GM10248 (cell line): ENCODE data around the gene LEF1.

Experiments
- CTCF ChIA-PET: fragments of 300-600 bp; sonication (Branson Sonifier 250); formaldehyde crosslinking; extraction: SDS; loops from one replicate; lab custom pipeline; 2021; ENCODE audit warnings: antibody characterized with exemption; lab: Yijun Ruan, JAX
- POLR2A ChIA-PET: fragments of 350-650 bp; sonication (Branson Sonifier 250); formaldehyde crosslinking; extraction: SDS; loops from one replicate; lab custom pipeline; 2020; ENCODE audit warnings: antibody characterized with exemption; lab: Yijun Ruan, JAX
- DNase-seq: peaks from one replicate; pipeline ENCODE4 v3.0.0; 2012; ENCODE audit errors: extremely low spot score
- TF ChIP-seq, protein P1 (sequence below): IDR thresholded peaks from 2 replicates; pipeline ENCODE4 v1.5.1; 2012; ENCODE audit warnings: mild to moderate bottlenecking, low read depth; ENCODE audit errors: extremely low read depth, missing control alignments, control extremely low read depth

LEF1 gene

GRCh38 chr4:108007984-108008383 lies 160.7 kb downstream of the LEF1 start:
- POLR2A ChIA-PET: no interaction called here
- TF ChIP-seq, protein P1, sequence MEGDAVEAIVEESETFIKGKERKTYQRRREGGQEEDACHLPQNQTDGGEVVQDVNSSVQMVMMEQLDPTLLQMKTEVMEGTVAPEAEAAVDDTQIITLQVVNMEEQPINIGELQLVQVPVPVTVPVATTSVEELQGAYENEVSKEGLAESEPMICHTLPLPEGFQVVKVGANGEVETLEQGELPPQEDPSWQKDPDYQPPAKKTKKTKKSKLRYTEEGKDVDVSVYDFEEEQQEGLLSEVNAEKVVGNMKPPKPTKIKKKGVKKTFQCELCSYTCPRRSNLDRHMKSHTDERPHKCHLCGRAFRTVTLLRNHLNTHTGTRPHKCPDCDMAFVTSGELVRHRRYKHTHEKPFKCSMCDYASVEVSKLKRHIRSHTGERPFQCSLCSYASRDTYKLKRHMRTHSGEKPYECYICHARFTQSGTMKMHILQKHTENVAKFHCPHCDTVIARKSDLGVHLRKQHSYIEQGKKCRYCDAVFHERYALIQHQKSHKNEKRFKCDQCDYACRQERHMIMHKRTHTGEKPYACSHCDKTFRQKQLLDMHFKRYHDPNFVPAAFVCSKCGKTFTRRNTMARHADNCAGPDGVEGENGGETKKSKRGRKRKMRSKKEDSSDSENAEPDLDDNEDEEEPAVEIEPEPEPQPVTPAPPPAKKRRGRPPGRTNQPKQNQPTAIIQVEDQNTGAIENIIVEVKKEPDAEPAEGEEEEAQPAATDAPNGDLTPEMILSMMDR: no peak
- CTCF ChIA-PET: no interaction called here
- DNase-seq: no peak

DNA sequence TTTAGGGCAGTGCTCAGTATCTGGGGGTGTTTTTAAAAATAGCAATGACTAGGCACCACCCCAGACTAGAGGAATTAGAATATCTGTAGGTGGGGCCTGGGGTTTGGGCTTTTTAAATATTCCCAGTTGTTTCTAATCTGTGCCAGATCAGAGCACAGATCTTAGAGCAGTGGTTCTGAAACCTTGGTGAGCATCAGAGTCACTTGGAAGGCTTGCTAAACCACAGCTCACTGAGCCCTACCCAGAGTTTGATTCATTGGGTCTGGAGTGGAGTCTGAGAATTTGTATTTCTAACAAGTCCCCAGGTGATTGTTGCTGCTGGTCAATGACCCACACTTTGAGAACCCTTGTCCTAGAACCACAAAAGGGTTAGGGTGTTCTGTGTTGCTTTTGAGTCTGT lies 162.4 kb downstream of the LEF1 start:
- TF ChIP-seq, protein P1: no peak
- DNase-seq: no peak
- ChIA-PET POLR2A (no interaction called here), CTCF (interaction anchor here (1.7 to 2.3 kb wide), 4 partner anchors 10 to 24 kb away, joined by 3 to 15 read pairs (median 6); no protein-coding TSS in a partner anchor)

GRCh38 chr4:108005807-108006206 lies 162.9 kb downstream of the LEF1 start:
- CTCF ChIA-PET: interaction anchor here (1.7 to 2.3 kb wide), 4 partner anchors 9 to 24 kb away, joined by 3 to 15 read pairs (median 6); no protein-coding TSS in a partner anchor

GRCh38 chr4:108004646-108005045 lies 164.1 kb downstream of the LEF1 start:
- TF ChIP-seq, protein P1: no peak
- POLR2A ChIA-PET: no interaction called here
- no peak for DNase-seq
- CTCF ChIA-PET: interaction anchor here (1.0 to 4.0 kb wide), 3 partner anchors 11 to 568 kb away, joined by 3 to 24 read pairs (median 5); no protein-coding TSS in a partner anchor

More at GRCh38 chr4:108005807-108006206, 162.9 kb downstream of the LEF1 start:
- no peak for DNase-seq
- TF ChIP-seq, protein P1: no peak
- POLR2A ChIA-PET: no interaction called here

- ChIA-PET POLR2A (no interaction called here), CTCF (interaction anchor here (1.0 to 4.0 kb wide), 3 partner anchors 10 to 568 kb away, joined by 3 to 24 read pairs (median 5); no protein-coding TSS in a partner anchor)
- TF ChIP-seq, protein P1: no peak
- no peak for DNase-seq
These were observed 164.7 kb downstream of the LEF1 start for GRCh38 chr4:108003982-108004515.

GRCh38 chr4:108001540-108002135 lies 167.1 kb downstream of the LEF1 start:
- POLR2A ChIA-PET: no interaction called here
- TF ChIP-seq, protein P1: no peak
- no peak for DNase-seq
- CTCF ChIA-PET: interaction anchor here (1.1 to 4.0 kb wide), 3 partner anchors 8 to 18 kb away, joined by 3 to 24 read pairs (median 3); no protein-coding TSS in a partner anchor
